Measurements from ENCODE around the gene GLI3.

The GLI3 gene

GRCh38 chr7:42025635-42026375 is 211.2 kb downstream of the GLI3 start:
- DNase-seq, result no peak

- DNase-seq, result no peak
Observed at GRCh38 chr7:42024537-42024936, 212.5 kb downstream of the GLI3 start.

- DNase-seq, result no peak
Observed at GRCh38 chr7:42023262-42023661, 213.7 kb downstream of the GLI3 start.

- DNase-seq, result no peak
Observed at GRCh38 chr7:42022791-42023190, 214.2 kb downstream of the GLI3 start.

GRCh38 chr7:42022056-42022455 is 215.0 kb downstream of the GLI3 start:
- no peak for DNase-seq

- DNase-seq, result no peak
Observed at GRCh38 chr7:42021631-42022030, 215.4 kb downstream of the GLI3 start.

GRCh38 chr7:42020061-42020460 is 216.9 kb downstream of the GLI3 start:
- no peak for DNase-seq

- DNase-seq, result no peak
Observed at GRCh38 chr7:42017349-42017986, 219.5 kb downstream of the GLI3 start.

GRCh38 chr7:42016517-42016916 is 220.5 kb downstream of the GLI3 start:
- DNase-seq, result no peak

- peak; percentile 60 to 72 for DNase-seq
Observed at GRCh38 chr7:42014625-42015618, 222.1 kb downstream of the GLI3 start.

GRCh38 chr7:42012786-42013360 is 224.1 kb downstream of the GLI3 start:
- DNase-seq, result no peak

GRCh38 chr7:42012313-42012712 is 224.7 kb downstream of the GLI3 start:
- no peak for DNase-seq

GRCh38 chr7:42011846-42012245 is 225.2 kb downstream of the GLI3 start:
- no peak for DNase-seq

GRCh38 chr7:42010751-42011150 is 226.3 kb downstream of the GLI3 start:
- DNase-seq, result no peak

- no peak for DNase-seq
Observed at GRCh38 chr7:42006801-42007513, 230.1 kb downstream of the GLI3 start.

GRCh38 chr7:42002654-42003053 is 234.4 kb downstream of the GLI3 start:
- DNase-seq, result no peak

GRCh38 chr7:41999736-42000283 is 237.2 kb downstream of the GLI3 start:
- DNase-seq, result no peak

- no peak for DNase-seq
Observed at GRCh38 chr7:41998041-41998440, 239.0 kb downstream of the GLI3 start.

GRCh38 chr7:41997151-41997550 is 239.9 kb downstream of the GLI3 start:
- DNase-seq, result no peak

- DNase-seq, result no peak
Observed at GRCh38 chr7:41996381-41997035, 240.5 kb downstream of the GLI3 start.

GRCh38 chr7:41995632-41996271 is 241.3 kb downstream of the GLI3 start:
- DNase-seq, result no peak

Data from inflammatory macrophage (primary cell).